ENCODE results near the gene TNS2. TPM values are rescaled to one million over a fixed set of nuclear protein-coding genes. Genes with fewer than 3 reads are reported as not detected.

Gene TNS2
- total and polyA plus RNA-seq, 2 of the 13 experiments (the other 11 are each of a cell fraction or from before 2014, with no cell fraction given), result 8.9 to 20.4 TPM

- TF ChIP-seq, protein P1, sequence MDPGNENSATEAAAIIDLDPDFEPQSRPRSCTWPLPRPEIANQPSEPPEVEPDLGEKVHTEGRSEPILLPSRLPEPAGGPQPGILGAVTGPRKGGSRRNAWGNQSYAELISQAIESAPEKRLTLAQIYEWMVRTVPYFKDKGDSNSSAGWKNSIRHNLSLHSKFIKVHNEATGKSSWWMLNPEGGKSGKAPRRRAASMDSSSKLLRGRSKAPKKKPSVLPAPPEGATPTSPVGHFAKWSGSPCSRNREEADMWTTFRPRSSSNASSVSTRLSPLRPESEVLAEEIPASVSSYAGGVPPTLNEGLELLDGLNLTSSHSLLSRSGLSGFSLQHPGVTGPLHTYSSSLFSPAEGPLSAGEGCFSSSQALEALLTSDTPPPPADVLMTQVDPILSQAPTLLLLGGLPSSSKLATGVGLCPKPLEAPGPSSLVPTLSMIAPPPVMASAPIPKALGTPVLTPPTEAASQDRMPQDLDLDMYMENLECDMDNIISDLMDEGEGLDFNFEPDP (CRISPR knock-in tag; conservative IDR thresholded peaks at IDR 0.05), result no peak
- TF ChIP-seq, protein P2, sequence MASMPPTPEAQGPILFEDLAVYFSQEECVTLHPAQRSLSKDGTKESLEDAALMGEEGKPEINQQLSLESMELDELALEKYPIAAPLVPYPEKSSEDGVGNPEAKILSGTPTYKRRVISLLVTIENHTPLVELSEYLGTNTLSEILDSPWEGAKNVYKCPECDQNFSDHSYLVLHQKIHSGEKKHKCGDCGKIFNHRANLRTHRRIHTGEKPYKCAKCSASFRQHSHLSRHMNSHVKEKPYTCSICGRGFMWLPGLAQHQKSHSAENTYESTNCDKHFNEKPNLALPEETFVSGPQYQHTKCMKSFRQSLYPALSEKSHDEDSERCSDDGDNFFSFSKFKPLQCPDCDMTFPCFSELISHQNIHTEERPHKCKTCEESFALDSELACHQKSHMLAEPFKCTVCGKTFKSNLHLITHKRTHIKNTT (CRISPR knock-in tag; IDR thresholded peaks at IDR 0.05), result no peak
- TF ChIP-seq TFDP1 (CRISPR knock-in tag; IDR thresholded peaks at IDR 0.05; ENCODE audit: borderline replicate concordance) (peak; percentile 57; the same call in 1 of the 2 replicates), NFE2L2 (IDR thresholded peaks at IDR 0.05; ENCODE audit: low read length) (no peak), YY1 (IDR thresholded peaks at IDR 0.05; ENCODE audit: insufficient read depth, insufficient replicate concordance, low read depth, low read length) (no peak), SIN3B (IDR thresholded peaks at IDR 0.05; ENCODE audit: low read length) (no peak), ZNF234 (CRISPR knock-in tag; conservative IDR thresholded peaks at IDR 0.05) (peak; percentile 61; the same call in 1 of the 2 replicates), ZNF496 (CRISPR knock-in tag; IDR thresholded peaks at IDR 0.05; ENCODE audit: insufficient replicate concordance) (no peak), ZNF562 (CRISPR knock-in tag; IDR thresholded peaks at IDR 0.05; ENCODE audit: borderline replicate concordance) (no peak), MTA3 (CRISPR knock-in tag; IDR thresholded peaks at IDR 0.05) (no peak), KAT8 (CRISPR knock-in tag; IDR thresholded peaks at IDR 0.05) (0 out of 2 replicates have a peak, but pooled peaks have one; percentile 32), KDM3A (CRISPR knock-in tag; IDR thresholded peaks at IDR 0.05; ENCODE audit: low read depth) (0 out of 2 replicates have a peak, but pooled peaks have one; percentile 28), NR2F1 (CRISPR knock-in tag; IDR thresholded peaks at IDR 0.05) (peak; percentile 26 to 62; a peak in 3 of 4 replicates), POGZ (CRISPR knock-in tag; IDR thresholded peaks at IDR 0.05) (peak; percentile 5; the same call in 1 of the 2 replicates), ZFP1 (CRISPR knock-in tag; IDR thresholded peaks at IDR 0.05) (no peak), CENPX (CRISPR knock-in tag; IDR thresholded peaks at IDR 0.05) (no peak), ZNF549 (CRISPR knock-in tag; IDR thresholded peaks at IDR 0.05) (no peak), PHF21A (CRISPR knock-in tag; IDR thresholded peaks at IDR 0.05) (peak; percentile 67; the same call in 1 of the 2 replicates), CHD2 (IDR thresholded peaks at IDR 0.05; ENCODE audit: low read depth, low read length) (0 out of 2 replicates have a peak, but pooled peaks have one; percentile 26), ZNF333 (CRISPR knock-in tag; IDR thresholded peaks at IDR 0.05; ENCODE audit: borderline replicate concordance) (no peak), POLR2A (IDR thresholded peaks at IDR 0.05; ENCODE audit: insufficient read depth in 1 of 2, low read depth in 2 of 2, low read length in 2 of 2) (no peak; a peak in 1 of 4 replicates)
- TF ChIP-seq, protein P3, sequence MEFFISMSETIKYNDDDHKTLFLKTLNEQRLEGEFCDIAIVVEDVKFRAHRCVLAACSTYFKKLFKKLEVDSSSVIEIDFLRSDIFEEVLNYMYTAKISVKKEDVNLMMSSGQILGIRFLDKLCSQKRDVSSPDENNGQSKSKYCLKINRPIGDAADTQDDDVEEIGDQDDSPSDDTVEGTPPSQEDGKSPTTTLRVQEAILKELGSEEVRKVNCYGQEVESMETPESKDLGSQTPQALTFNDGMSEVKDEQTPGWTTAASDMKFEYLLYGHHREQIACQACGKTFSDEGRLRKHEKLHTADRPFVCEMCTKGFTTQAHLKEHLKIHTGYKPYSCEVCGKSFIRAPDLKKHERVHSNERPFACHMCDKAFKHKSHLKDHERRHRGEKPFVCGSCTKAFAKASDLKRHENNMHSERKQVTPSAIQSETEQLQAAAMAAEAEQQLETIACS (CRISPR knock-in tag; IDR thresholded peaks at IDR 0.05), result no peak
- TF ChIP-seq, protein P4, sequence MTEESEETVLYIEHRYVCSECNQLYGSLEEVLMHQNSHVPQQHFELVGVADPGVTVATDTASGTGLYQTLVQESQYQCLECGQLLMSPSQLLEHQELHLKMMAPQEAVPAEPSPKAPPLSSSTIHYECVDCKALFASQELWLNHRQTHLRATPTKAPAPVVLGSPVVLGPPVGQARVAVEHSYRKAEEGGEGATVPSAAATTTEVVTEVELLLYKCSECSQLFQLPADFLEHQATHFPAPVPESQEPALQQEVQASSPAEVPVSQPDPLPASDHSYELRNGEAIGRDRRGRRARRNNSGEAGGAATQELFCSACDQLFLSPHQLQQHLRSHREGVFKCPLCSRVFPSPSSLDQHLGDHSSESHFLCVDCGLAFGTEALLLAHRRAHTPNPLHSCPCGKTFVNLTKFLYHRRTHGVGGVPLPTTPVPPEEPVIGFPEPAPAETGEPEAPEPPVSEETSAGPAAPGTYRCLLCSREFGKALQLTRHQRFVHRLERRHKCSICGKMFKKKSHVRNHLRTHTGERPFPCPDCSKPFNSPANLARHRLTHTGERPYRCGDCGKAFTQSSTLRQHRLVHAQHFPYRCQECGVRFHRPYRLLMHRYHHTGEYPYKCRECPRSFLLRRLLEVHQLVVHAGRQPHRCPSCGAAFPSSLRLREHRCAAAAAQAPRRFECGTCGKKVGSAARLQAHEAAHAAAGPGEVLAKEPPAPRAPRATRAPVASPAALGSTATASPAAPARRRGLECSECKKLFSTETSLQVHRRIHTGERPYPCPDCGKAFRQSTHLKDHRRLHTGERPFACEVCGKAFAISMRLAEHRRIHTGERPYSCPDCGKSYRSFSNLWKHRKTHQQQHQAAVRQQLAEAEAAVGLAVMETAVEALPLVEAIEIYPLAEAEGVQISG (CRISPR knock-in tag; IDR thresholded peaks at IDR 0.05), result peak; percentile 37
Observed at GRCh38 chr12:53049571-53050318, at the start of gene TNS2 (continued).

Data from HepG2 (cell line).